ENCODE results near the gene OTOG. TPM values are rescaled to one million over a fixed set of nuclear protein-coding genes. Genes with fewer than 3 reads are reported as not detected.

OTOG gene
- total and polyA plus RNA-seq, 2 of the 8 experiments (the other 6 are each of a cell fraction or from before 2014, with no cell fraction given) = 0.41 to 1.5 TPM

- no peak for TF ChIP-seq USF2 (IDR thresholded peaks at IDR 0.05; ENCODE audit: low read length)
- no peak for TF ChIP-seq SP2 (IDR thresholded peaks at IDR 0.05; ENCODE audit: low read length)
- no peak for TF ChIP-seq GABPA (IDR thresholded peaks at IDR 0.05; ENCODE audit: borderline replicate concordance, insufficient read depth, low read length)
Observed at GRCh38 chr11:17558025-17558780, 11.1 kb downstream of the OTOG start (continued).
